Common myeloid progenitor, CD34-positive (primary cell): ENCODE measurements around the gene MYLK.

Experiments used
- CTCF ChIA-PET: fragments of 350-600 bp; sonication (Branson Sonifier 250); formaldehyde crosslinking; loops from one replicate; lab custom pipeline; 2021; ENCODE audit warnings: antibody characterized with exemption; lab: Charles Lee
- POLR2A ChIA-PET: fragments of 350-600 bp; sonication (Branson Sonifier 250); formaldehyde crosslinking; loops from one replicate; lab custom pipeline; 2021; ENCODE audit warnings: antibody characterized with exemption; lab: Charles Lee
- DNase-seq, 3 donors: peaks; one replicate each; pipeline versions ENCODE4 v3.0.0 to v3.0.0-alpha.2; 2013
- H3K27ac ChIP-seq, 2 experiments: 1 replicate in 1 of 2; 2 replicates in 1 of 2; pipeline ENCODE4 v1.7.0; 2013; ENCODE audit warnings: inconsistent platforms in 2 of 2, low read length in 2 of 2, mild to moderate bottlenecking in 2 of 2, low read depth in 1 of 2, moderate library complexity in 1 of 2; ENCODE audit not compliant: severe bottlenecking in 2 of 2, insufficient read depth in 1 of 2, poor library complexity in 1 of 2
- H3K27me3 ChIP-seq, 5 experiments: replicated peaks in 2 of 5; 1 replicate in 3 of 5; 2 replicates in 2 of 5; pipeline versions ENCODE4 v1.6.1 to v1.7.0; 2013; ENCODE audit warnings: low read length in 4 of 5, mild to moderate bottlenecking in 2 of 5, moderate library complexity in 2 of 5, inconsistent platforms in 1 of 5; ENCODE audit not compliant: insufficient read depth in 5 of 5, control insufficient read depth in 4 of 5
- H3K36me3 ChIP-seq, 4 experiments: 1 replicate in 2 of 4; 2 replicates in 2 of 4; pipeline versions ENCODE4 v1.6.1 to v1.7.0; 2013; ENCODE audit warnings: low read length in 3 of 4, control low read depth in 1 of 4, mild to moderate bottlenecking in 1 of 4; ENCODE audit not compliant: control insufficient read depth in 4 of 4, insufficient read depth in 4 of 4
- H3K4me1 ChIP-seq, 4 experiments: 1 replicate in 3 of 4; 2 replicates in 1 of 4; pipeline versions ENCODE4 v1.6.1 to v1.7.1; 2013; ENCODE audit warnings: low read length in 3 of 4, mild to moderate bottlenecking in 3 of 4, control low read depth in 1 of 4, inconsistent platforms in 1 of 4, moderate library complexity in 1 of 4; ENCODE audit not compliant: control insufficient read depth in 4 of 4, insufficient read depth in 4 of 4; ENCODE audit errors: control extremely low read depth in 1 of 4
- H3K4me3 ChIP-seq, 7 experiments: 1 replicate in 4 of 7; 2 replicates in 3 of 7; pipeline versions ENCODE4 v1.5.1 to v1.7.0; 2013; ENCODE audit warnings: mild to moderate bottlenecking in 7 of 7, low read length in 6 of 7, moderate library complexity in 6 of 7, inconsistent platforms in 2 of 7, low read depth in 2 of 7, control low read depth in 1 of 7; ENCODE audit not compliant: insufficient read depth in 4 of 7, control insufficient read depth in 1 of 7; ENCODE audit errors: extremely low read depth in 1 of 7
- H3K9me3 ChIP-seq, 5 experiments: 1 replicate in 4 of 5; 2 replicates in 1 of 5; pipeline versions ENCODE4 v1.6.1 to v1.7.1; 2013; ENCODE audit warnings: low read length in 4 of 5, mild to moderate bottlenecking in 2 of 5, inconsistent platforms in 1 of 5, low read depth in 1 of 5, moderate library complexity in 1 of 5; ENCODE audit not compliant: control insufficient read depth in 4 of 5, insufficient read depth in 2 of 5; ENCODE audit errors: control extremely low read depth in 1 of 5
- WGBS: methylation state at CpG from one replicate; pipeline ENCODE4 v1.1.5; 2013; ENCODE audit not compliant: insufficient coverage; 5-methylcytosine and 5-hydroxymethylcytosine counted together

MYLK gene

GRCh38 chr3:123689831-123690230, 194.3 kb downstream of the MYLK start:
- H3K27me3 ChIP-seq, result no peaks in the 10 kb centered on the region
- H3K36me3 ChIP-seq, result no peaks in the 10 kb centered on the region
- DNase-seq, result no peak
- ChIA-PET POLR2A (interaction anchor here (1.0 kb wide), 1 partner anchor 22 kb away, joined by 3 read pairs; no protein-coding TSS in a partner anchor), CTCF (interaction anchor here (1.2 to 37.5 kb wide), 3 partner anchors 13 to 33 kb away, joined by 4 to 611 read pairs (median 4); no protein-coding TSS in a partner anchor)
- no peak overlapping the region for H3K4me3 ChIP-seq
- no peaks in the 10 kb centered on the region for H3K9me3 ChIP-seq
- H3K27ac ChIP-seq, result no peak overlapping the region
- WGBS, result 100% methylated on average over 3 of the region's 3 CpGs
- peaks cover 0 to 15% (median 6%) of the 10 kb centered on the region in 4 experiments for H3K4me1 ChIP-seq

GRCh38 chr3:123688241-123688747, 195.8 kb downstream of the MYLK start:
- ChIA-PET POLR2A (no interaction called here), CTCF (interaction anchor here (0.7 to 37.5 kb wide), 3 partner anchors 17 to 47 kb away, joined by 3 to 611 read pairs (median 4); no protein-coding TSS in a partner anchor)
- WGBS, result 100% methylated on average over 4 of the region's 4 CpGs
- H3K4me1 ChIP-seq, result peaks cover 0 to under 1% (median 0%) of the 10 kb centered on the region in 4 experiments
- H3K9me3 ChIP-seq, result no peaks in the 10 kb centered on the region
- no peak overlapping the region for H3K27ac ChIP-seq
- no peak for DNase-seq
- no peaks in the 10 kb centered on the region for H3K27me3 ChIP-seq
- no peak overlapping the region for H3K4me3 ChIP-seq
- H3K36me3 ChIP-seq, result no peaks in the 10 kb centered on the region

- Histone ChIP-seq H3K4me3 (no peak overlapping the region), H3K36me3 (no peaks in the 10 kb centered on the region), H3K9me3 (no peaks in the 10 kb centered on the region), H3K27ac (no peak overlapping the region), H3K4me1 (no peaks in the 10 kb centered on the region), H3K27me3 (no peaks in the 10 kb centered on the region)
- CTCF ChIA-PET, result interaction anchor here (37.5 kb wide), 1 partner anchor 31 kb away, joined by 611 read pairs; no protein-coding TSS in a partner anchor
- DNase-seq, result no peak
- POLR2A ChIA-PET, result no interaction called here
Observed at GRCh38 chr3:123687286-123687685, 196.8 kb downstream of the MYLK start.

GRCh38 chr3:123686251-123686650, 197.9 kb downstream of the MYLK start:
- H3K9me3 ChIP-seq, result no peaks in the 10 kb centered on the region
- 94% methylated on average over 2 of the region's 4 CpGs for WGBS
- H3K27me3 ChIP-seq, result no peaks in the 10 kb centered on the region
- no peak overlapping the region for H3K27ac ChIP-seq
- ChIA-PET POLR2A (no interaction called here), CTCF (interaction anchor here (1.5 to 37.5 kb wide), 3 partner anchors 9 to 30 kb away, joined by 3 to 611 read pairs (median 4); no protein-coding TSS in a partner anchor)
- no peak overlapping the region for H3K4me3 ChIP-seq
- no peaks in the 10 kb centered on the region for H3K4me1 ChIP-seq
- DNase-seq, result no peak
- peaks cover 0 to 2% (median 0%) of the 10 kb centered on the region in 4 experiments for H3K36me3 ChIP-seq

GRCh38 chr3:123685780-123686179, 198.4 kb downstream of the MYLK start:
- ChIA-PET CTCF (interaction anchor here (1.5 to 37.5 kb wide), 3 partner anchors 9 to 29 kb away, joined by 3 to 611 read pairs (median 4); no protein-coding TSS in a partner anchor), POLR2A (no interaction called here)
- Histone ChIP-seq H3K27ac (no peak overlapping the region), H3K9me3 (no peaks in the 10 kb centered on the region), H3K4me1 (no peaks in the 10 kb centered on the region), H3K27me3 (no peaks in the 10 kb centered on the region), H3K4me3 (no peak overlapping the region), H3K36me3 (peaks cover 0 to 2% (median 0%) of the 10 kb centered on the region in 4 experiments)
- 98% methylated on average over 7 of the region's 9 CpGs for WGBS
- no peak for DNase-seq

GRCh38 chr3:123684636-123685035, 199.5 kb downstream of the MYLK start:
- ChIA-PET POLR2A (no interaction called here), CTCF (interaction anchor here (0.8 to 37.5 kb wide), 3 partner anchors 10 to 39 kb away, joined by 3 to 611 read pairs (median 4); no protein-coding TSS in a partner anchor)
- no peak for DNase-seq
- H3K27ac ChIP-seq, result no peak overlapping the region
- peaks cover 0 to 2% (median 0%) of the 10 kb centered on the region in 4 experiments for H3K36me3 ChIP-seq
- 99% methylated on average over 7 of the region's 7 CpGs for WGBS
- no peaks in the 10 kb centered on the region for H3K27me3 ChIP-seq
- H3K4me1 ChIP-seq, result no peaks in the 10 kb centered on the region
- H3K9me3 ChIP-seq, result no peaks in the 10 kb centered on the region
- no peak overlapping the region for H3K4me3 ChIP-seq

GRCh38 chr3:123684209-123684608, 199.9 kb downstream of the MYLK start:
- H3K4me1 ChIP-seq, result no peaks in the 10 kb centered on the region
- peaks cover 0 to 2% (median 0%) of the 10 kb centered on the region in 4 experiments for H3K36me3 ChIP-seq
- H3K27me3 ChIP-seq, result no peaks in the 10 kb centered on the region
- WGBS, result 100% methylated on average over 4 of the region's 4 CpGs
- no peak overlapping the region for H3K27ac ChIP-seq
- ChIA-PET CTCF (interaction anchor here (0.8 to 37.5 kb wide), 4 partner anchors 11 to 39 kb away, joined by 3 to 611 read pairs (median 4); no protein-coding TSS in a partner anchor), POLR2A (no interaction called here)
- DNase-seq, result no peak
- H3K9me3 ChIP-seq, result no peaks in the 10 kb centered on the region
- H3K4me3 ChIP-seq, result no peak overlapping the region
